GM21447 (cell line): Measurements from ENCODE around the gene ITPR3.

Experiments
- ATAC-seq: cut with Tn5 transposase; IDR thresholded peaks from one replicate; pipeline ENCODE4 v1.9.1; 2021; ENCODE audit not compliant: unreplicated experiment

The ITPR3 gene

DNA sequence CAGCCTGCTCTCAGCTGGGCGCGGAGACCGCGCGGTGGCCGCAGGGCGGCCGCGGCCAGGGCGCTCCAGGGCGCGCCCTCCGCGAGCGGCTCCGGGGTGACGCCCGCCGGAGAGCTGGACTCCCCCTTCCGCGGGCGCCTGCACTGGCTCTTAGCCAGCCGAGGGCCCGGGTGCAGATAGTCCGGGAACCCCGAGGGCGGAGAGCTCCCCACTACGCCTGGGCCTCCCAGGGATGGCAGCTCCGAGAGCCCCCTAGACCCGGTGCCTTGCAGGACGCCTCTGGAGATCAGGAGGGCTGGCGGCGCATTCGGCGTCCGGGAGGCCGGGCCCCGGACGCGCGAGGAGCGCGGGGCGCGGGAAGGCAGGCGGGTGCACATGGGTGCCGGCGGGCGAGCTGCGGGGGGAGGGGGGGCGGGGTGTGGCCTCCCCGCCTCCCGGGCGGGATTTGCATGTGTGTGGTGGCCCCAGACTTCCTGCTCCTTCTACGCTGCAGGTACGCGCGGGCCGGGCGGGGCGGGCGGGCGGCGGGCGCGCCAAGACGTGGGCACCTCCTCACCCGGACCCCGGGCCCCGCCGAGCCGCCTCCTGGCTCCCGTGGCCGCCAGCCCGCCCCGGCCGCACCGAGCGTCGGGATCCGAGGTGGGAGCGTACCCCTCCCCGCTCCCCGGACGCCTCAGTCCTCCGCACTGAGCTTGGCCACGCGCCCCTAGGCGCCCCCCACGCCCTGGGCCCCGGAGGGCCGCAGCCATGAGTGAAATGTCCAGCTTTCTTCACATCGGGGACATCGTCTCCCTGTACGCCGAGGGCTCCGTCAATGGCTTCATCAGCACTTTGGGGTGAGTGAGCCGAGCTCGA, at the start of gene ITPR3:
ITPR3 (plus strand) TSS at position 467 of the 855 bp plus-strand sequence; CDS start at position 748, 281 bp downstream.
- peak; percentile 59 for ATAC-seq

DNA sequence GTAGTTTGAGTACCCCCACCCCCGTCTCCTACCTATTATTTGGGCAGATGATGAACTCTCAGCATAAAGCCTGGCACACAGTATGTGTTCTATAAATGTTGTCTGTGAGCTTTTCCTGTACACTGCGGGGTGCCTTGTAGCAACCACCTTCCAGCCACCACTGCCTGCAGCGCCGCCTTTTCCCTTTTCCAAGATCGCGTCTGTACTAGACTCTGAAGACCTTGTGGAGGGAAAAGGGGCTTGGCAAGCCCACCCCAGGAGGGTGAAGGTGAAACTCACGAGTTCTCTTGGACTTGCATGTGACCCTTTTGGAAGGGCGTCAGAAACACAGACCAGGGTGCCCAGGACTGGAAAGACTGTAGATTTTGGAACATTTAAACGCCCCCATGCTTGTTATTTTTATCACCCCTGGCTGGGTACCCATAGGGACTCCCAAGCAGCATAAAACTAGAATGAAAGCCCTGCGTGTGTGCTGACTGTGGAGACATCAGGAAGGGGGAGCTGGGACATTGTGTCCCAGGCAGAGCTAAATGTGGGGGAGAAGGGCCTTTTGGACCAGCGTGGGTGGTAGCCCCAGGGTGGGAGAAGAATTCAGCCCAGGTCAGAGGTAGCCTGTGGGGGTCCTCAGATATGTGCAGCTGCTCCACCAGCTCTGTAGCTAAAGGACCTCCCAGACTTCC, 49.3 kb upstream of the ITPR3 start:
- ATAC-seq: peak; percentile 1

DNA sequence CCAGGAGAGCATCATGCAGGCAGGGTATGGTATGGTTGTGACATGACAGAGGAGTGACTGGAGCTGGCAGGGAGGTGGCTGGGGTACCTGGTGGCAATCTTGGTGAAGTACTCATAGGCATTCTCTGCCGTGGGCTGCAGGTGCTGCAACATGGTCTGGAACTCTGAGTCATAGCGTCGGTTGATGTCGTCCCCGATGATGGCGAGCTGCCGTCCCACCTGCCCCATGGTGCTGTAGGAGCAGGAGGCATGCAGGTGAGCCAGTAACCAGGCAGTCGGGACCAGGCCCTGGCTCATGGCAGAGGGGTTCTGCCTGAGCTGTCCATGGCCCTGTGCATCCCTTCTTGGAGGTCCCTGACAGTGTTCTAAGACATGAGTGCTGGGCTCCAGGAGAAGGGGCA, 45.9 kb upstream of the ITPR3 start:
- ATAC-seq: no peak

DNA sequence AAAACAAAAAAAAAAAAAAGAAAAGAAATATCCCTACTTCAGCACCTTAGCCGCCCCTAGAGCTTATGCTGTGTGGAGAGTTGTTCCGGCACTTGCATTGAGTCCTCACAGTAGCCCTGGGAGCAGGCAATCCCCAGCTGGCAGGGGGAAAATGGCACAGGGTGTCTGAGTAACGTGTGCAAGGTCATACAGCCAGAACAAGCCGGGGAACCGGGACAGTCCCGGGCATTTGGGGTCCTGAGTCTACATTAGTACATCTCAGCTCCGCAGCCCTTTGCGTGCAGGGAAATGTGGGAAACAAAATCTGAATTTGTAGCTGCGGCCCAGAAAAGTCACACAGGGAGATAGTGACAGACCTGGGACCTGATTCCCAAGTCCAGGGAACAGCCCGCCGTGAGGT, 44.5 kb upstream of the ITPR3 start:
- ATAC-seq: no peak

DNA sequence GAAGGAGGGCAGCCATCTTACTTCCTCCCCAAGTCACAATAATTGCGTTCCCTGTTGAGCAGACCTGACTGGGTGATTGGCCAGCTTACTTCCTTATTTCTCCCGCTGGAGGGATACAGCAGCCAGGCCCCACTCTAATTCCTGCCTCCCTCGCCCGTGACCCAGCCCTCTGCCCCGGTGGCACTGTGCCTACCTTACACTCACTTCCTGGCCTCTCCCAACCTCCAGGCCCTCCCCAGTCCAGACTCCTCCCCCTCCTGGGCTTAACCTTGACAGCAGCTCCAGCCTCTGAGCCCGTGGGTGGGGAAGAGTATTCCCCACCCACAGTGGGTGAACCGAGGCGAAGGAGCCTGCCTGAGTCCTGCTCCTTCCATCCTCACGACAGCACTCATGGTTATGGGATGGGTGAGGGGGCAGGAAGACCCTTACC, 44.0 kb upstream of the ITPR3 start:
- no peak for ATAC-seq

DNA sequence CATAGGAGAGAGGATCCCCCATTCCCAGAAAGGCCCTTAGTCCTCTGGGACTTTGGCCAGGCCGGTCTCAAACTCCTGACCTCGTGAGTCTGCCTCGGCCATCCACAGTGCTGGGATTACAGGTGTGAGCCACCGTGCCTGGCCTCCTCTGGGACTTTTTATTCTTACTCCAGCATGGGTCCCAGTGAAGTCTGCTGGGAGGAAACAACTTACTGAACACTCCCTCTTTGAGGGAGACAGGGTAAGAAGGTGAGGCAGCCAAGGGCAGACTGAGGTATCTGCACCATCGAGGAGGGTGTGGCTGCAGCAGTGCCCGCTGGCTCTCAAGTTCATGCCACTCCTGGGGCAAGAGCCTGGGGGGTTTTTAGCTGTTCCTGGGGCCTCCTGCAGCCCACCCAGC, 43.4 kb upstream of the ITPR3 start:
- no peak for ATAC-seq

DNA sequence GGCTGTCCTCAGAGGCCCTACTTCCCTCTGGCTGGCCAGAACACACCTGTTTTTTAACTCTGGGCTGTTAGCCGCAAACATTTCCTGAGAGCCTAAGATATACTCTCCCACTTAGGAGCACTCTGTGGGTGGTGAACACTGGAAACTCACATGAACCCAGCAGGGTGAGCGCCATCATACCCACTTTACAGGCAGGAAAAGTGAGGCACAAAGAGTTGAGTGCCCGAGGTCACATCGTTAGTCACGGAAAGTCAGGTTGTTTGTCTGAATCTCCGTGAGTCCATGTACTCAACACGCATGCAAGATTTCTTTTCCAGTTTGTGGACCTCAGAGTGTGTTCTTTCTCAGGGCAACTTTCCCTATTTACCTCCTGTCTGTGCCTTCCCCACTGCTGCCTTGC, 43.0 kb upstream of the ITPR3 start:
- no peak for ATAC-seq

DNA sequence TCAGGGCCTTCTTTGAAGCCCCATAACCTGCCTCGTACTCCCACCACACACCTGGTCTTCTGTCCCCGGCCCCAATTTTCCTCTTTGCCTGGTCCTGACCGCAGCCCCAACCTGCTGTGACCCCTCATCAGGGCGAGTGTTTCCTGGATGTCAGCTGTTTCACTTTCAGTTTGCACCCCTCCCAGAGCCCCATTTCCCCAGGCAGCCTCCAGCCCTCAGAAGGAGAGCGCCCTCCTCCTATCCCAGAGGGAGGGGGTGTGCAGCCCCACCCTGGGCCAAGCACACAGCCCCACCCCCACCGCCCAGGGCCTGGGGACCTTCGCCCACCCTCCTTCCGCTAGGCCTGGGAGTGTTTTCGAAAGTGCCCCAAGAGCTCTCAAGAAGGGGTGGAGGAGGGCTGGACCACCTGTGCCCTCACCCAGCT, 42.5 kb upstream of the ITPR3 start:
- peak; percentile 46 for ATAC-seq

DNA sequence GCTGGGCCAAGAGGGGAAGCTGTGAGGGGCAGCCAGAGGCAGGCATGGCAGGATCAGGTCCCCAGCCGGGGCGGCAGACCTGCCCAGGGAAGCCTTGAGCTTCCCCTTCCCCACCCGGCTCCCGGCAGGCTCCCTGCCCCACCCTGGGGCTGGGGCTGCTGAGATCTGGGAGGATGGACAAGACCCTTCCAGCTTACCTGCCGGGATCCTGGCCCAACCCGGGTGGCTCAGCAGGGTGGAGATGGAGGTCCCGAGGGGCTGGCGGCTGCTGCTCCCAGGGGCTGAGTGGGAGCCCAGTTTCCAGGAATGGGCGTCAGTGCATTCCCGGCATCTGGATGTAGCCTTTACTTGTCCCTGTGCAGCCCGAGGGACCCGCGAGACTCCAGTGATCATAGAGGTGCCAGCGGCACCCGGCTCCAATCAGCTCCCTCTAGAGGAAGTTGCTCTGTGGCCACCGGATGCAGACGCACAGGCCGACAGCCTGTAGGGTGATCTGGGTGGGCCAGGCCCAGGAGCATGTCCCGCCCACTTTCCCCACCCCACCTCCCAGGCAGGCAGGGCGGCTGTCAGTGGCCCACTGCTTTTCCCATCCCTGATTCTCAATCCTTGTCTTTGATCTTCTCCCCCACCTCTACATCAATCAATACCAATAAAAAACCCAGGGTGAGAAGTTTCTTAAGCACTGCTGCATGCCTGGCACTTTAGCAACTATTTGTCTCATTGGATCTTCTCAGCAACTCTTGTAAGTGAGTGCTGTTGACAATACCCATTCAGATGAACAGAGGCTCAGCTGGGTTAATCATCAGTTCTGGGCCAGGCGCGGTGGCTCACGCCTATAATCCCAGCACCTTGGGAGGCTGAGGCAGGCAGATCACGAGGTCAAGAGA, 41.1 kb upstream of the ITPR3 start, which contains the start of gene BAK1:
BAK1 (minus strand) TSS at position 449 of the 887 bp plus-strand sequence. CDS start 2,672 bp downstream, outside the sequence.
- ATAC-seq: peak; percentile 81

DNA sequence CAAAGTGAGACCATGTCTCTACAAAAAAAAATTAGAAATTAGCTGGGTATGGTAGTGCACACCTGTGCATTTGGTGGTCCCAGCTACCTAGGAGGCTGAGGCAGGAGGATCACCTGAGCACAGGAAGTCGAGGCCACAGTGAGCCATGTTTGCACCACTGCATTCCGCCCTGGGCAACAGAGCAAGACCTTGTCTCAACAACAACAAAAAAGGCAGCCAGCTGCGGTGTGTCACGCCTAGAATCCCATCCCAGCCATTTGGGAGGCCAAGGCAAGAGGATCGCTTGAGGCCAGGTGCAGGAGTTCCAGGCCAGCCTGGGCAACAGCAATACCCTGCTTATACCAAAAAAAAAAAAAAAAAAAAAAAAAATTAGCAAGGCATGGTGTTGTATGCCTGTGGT, 39.9 kb upstream of the ITPR3 start:
- ATAC-seq: no peak

DNA sequence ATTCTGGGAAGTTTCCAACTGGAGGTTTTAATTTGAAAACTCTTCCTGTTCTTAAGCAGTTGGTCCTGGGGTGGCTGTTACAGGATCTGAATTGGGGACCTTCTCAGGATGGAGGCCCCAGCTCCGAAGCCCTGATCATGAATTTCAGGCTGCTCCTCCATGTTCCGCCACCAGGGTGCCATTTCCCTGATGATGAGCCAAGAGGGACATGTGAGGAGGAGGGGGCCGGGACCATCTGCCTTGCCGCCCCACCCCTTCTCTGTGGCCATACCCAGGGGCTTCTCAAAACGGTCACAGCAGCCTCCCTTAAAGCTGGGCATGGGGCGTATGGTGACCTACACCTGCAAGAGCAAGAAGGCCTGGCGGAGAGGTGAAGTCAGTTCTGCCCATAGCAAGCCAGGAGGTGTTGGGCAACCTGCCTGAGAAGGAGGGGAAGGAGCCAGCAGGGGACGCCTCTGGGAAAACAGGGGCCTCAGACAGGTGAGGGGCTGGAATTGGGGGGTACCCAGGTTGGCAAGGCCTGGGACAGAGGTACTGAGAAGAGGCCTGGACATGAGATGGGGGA, 37.4 kb upstream of the ITPR3 start:
- ATAC-seq: no peak

DNA sequence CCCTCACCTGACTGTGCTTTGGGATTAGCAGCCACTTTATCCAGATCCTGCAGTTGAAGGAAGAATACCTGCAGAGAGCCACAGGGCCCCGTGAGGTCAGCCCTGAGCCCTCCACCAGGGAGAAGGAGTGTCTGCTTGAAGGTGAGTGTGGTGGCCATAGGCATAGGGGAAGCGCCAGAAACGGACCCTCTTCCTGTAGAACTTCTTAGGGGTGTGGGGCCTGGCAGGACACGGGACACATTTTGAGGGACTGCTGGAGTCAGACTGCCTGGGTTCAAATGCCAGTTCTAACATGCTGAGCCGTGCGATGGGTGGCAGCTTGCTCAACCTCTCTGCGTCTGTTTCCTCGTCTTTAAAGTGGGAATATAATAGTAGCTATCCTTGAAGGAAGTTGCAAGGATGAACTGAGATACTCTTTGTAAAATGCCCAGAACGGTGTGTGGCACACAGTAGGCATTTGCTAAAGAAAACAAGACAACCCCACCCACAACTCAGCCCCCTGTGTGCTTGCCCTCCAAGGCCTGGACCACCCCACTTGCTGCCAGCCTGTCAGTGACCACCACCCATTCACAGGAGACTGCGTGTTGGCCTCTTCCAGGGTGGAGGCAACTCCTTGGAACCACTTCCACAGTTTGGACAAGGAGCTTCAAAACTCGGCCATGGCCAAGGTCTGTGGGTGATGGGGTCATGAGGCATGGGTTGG, 36.3 kb upstream of the ITPR3 start:
- no peak for ATAC-seq

DNA sequence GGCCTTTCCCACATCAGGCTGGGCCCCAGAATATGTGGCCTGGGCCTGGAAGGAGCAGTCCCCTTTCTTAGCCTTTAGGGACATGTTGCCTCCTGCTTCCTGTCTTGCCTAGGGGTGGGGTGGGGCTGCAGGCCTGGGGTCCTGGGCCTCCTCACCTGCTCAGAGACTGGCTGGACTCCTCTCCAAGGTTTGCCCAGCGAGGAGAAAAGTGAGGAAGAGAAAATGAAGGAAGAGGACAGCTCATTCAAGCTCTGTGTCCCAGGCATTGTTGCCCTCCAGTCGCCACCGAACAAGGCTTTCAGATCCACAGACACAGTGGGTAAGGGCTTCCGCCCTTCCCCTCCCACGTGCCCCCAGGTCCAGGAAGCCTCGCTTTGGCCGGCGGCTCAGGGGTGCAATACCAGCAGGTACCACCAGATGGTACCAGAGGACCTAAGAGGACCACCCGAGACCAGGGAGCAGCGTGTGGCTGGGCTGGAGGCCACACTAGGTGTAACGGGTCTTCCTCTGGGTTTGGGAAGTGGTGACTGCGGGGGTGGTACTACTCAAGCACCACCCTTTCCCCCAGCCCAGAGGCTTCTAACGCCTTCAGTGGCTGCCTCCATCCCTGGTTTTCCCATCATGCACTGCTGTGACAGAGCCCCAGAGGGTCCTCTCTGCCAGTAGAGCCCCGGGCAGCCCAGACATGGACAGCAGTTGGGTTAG, 35.6 kb upstream of the ITPR3 start:
- peak; percentile 52 for ATAC-seq

DNA sequence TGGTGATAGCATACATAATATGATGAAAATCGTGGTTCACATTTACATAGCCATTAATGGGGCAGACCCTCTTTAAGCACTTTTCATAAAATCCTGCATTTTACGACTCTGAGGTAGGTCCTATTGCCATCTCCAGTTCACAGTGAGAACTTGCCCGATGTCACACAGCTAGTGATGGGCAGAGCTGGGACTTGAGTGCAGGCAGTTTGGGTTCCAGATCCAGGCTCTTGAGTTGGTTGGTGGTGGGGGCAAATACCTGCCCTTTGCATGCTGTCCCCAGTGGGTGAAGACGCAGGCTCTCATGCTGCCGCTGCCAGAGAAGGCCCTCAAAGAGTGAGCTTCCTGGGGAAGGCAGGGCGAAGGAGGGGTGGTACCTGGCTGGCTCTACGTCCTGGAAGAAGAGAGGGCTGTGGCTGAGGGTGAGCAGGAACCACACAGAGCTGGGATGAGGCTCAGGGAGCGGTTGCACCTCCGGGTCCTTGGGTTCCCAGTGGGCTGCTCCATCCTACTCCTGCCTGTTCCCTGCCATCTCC, 34.9 kb upstream of the ITPR3 start:
- ATAC-seq: no peak

DNA sequence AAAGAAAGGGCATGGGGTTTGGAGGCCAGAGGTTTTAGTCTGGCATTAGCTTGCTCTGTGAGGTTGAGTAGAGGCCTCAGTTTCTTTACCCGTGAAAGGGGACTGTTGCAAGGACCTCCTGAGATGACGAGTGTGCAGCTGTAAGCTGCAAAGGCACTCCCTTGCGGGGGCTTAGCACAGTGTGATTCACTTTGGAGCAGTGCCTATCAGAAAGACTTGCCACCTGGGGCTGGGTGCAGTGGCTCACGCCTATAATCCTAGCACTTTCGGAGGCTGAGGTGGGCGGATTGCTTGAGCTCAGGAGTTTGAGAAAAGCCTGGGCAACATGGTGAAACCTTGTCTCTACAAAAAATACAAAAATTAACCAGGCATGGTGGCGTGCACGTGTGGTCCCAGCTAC, 33.6 kb upstream of the ITPR3 start:
- no peak for ATAC-seq

DNA sequence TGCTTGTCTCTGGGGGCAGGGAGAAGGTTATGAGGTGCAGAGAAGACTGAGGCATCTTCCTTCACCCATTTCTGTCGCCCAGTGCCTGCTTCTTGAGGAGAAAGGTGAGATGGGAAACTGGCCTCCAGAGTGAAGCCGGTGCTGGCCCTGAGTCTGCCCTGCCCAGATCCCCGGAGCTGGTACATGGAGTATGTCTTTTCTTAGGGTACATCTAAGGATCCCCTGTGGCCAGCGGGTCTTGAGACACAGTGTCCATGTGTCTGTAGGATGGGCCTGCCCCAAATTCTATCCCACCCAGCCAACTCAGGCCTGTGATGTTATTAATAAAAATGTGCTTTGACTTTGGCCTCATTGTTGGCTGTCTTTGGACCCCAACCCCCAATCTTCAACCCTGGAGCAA, 32.2 kb upstream of the ITPR3 start:
- ATAC-seq: no peak

DNA sequence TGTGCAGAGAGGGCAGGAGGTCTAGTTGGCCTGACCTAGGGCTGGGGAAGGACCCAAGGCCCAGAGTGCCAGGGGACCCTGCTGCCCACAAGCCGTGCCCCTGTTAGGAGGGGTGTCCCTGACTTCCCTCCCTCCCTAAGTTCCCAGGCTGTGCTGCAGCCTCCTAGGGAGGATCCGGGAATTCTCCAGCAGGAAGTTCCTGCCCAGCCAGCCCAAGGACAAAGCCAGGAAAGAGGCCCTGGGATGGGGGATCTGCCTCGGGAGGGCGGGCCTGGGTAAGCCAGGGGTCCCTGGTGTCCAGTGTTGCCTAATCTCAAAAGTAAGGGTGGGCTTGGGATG, 31.8 kb upstream of the ITPR3 start:
- no peak for ATAC-seq

DNA sequence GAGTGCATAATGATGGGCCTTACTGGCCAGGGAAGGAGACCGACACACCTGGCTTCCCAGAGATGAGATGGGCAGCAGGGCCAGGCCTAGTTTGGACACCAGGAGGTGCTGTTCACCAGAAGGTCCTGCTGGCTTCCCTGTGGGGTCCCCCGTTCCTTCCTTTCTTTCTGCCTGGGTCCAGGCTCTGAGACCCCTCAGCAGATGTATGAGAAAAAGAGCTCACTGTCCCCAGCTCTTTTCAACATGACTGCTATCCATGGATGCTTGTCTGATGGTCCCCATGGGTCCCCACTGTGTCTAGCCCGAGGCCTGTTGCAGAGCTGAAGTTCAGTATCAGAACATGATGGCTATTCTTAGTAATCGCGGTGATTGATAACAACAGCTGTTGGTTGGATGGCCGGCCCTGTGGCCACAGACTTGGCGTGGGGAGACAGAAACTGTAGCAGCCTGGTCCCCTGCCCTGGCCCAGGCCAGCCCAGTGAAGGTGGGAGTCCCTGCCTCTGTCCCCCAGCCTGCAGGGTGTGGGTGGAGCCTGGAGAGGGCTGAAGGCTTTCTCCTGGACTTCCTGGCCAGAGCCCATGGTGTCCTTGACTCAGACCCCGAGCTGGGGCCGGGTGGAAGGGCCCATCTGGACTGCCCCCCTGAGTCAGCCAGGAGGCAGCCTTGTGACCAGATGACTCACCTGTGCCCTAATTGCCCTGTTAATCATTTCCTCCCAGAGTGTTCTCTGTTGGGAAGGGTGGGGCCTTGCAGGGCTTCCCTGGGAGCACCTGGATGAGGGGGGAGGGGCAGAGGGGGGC, 31.2 kb upstream of the ITPR3 start:
- ATAC-seq: peak; percentile 37
